NCI-H187 treated with DMSO at 0.1 percent for 48 hours (cell line): ENCODE data around the gene RABL2A.
"Not testable (repeated sequence)": the region's sequence is repeated elsewhere in the genome, so short reads cannot be mapped to it uniquely, and the experiment has no call there.

Source experiments
- DNase-seq: peaks from one replicate; lab custom pipeline; 2025; lab: John Stamatoyannopoulos, UW

The RABL2A gene

DNA sequence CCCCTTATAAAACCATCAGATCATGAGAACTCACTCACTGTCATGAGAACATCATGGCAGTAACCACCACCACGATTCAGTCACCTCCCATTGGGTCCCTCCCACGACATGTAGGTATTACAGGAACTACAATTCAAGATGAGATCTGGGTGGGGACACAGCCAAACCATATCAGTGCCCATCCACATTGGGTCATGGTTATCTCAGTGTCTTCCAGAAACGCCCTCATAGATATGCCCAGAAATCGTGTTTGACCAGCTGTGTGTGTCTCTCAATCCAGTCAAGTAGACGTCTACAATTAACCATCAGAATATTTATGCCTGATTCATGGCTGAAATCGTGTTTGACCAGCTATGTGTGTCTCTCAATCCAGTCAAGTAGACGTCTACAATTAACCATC lies 17.2 kb upstream of the RABL2A start:
- not testable (repeated sequence) for DNase-seq

- DNase-seq = not testable (repeated sequence)
These were observed 6.1 kb upstream of the RABL2A start for GRCh38 chr2:113621002-113621401.

DNA sequence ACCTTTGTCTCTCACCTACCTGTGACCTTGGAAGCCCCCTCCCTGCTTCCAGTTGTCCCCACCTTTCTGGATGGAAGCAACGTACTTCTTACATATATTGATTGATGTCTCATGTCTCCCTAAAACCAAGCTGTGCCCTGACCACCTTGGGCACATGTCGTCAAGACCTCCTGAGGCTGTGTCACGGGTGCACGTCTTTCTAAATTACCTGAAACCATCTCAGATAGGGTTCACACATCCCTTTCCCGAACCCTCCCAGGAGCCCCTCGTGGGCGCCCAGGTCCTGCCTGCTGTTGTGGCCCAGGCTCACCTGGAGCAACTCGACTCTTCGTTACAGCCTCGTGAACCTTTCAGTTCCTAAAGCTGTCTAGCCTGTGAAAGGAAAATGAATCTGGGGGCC lies 1.2 kb upstream of the RABL2A start:
- not testable (repeated sequence) for DNase-seq

- DNase-seq = not testable (repeated sequence)
These were observed 5.8 kb downstream of the RABL2A start for GRCh38 chr2:113632849-113633345.

DNA sequence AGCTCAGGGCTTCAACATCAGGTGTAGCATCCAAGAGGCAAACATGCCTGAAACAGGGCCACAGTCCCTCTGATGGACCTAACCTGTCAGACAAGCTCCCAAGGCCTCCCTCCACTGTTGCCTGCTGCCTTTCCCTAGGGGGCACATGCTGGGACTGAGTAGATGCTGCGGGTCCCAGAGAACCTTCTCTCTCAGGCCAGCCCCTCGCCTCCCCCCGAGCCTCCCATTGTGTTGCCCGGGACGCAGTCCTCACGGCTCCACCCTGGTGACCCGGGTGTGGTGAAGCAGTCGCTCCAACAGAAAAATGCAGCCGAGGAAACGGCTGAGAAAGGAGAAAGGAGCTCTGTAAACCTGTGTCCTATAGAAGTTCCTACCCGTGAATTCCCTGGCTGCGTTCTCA lies 8.3 kb downstream of the RABL2A start:
- not testable (repeated sequence) for DNase-seq

- DNase-seq = not testable (repeated sequence)
These were observed 9.2 kb downstream of the RABL2A start for GRCh38 chr2:113636226-113636625.

DNA sequence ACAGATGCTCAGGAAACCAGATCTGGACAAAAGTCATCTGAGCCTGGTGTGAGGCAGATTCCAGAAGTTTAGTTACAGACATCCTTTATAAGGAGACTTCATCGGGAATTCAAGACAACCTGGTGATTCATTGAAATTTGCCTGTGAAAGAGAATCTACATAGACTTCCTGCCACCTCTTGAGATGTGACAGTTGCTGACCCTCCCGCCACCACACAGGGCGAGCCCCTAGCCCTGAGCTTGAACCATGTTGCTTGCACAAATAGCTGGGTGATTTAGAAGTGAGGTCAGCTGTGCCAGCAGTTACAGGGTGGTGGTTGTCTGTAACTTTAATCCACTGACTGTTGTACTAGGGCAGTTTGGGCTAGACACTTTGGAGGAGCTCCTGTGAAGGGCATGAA lies 11.0 kb downstream of the RABL2A start:
- not testable (repeated sequence) for DNase-seq

DNA sequence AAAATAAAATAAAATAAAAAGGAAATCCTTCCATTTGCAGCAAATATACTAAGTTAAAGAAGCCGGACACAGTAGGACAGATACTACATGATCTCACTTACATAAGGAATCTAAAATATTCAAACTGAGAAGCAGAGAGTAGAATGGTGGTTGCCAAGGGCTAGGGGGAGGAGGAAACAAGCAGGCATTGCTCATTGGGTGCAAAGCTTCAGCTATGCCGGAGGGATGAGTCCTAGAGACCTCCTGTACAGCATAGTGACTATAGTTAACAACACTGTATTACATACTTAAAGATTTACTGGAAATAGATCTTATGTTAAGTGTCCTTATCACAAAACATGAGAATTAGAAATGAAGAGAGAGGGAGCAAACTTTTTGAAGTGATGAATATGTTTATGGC lies 19.2 kb downstream of the RABL2A start:
- DNase-seq = not testable (repeated sequence)

- DNase-seq = not testable (repeated sequence)
These were observed 24.1 kb downstream of the RABL2A start for GRCh38 chr2:113650834-113651815.

DNA sequence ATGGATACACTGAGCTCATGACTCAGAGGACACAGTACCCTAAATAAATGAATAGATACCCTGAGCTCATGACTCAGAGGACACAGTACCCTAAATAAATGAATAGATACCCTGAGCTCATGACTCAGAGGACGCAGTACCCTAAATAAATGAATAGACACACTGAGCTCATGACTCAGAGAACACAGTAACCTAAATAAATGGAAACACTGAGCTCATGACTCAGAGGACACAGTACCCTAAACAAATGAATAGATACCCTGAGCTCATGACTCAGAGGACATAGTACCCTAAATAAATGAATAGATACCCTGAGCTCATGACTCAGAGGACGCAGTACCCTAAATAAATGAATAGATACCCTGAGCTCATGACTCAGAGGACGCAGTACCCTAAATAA lies 25.5 kb downstream of the RABL2A start:
- DNase-seq = not testable (repeated sequence)

GRCh38 chr2:113656031-113656624 lies 29.1 kb downstream of the RABL2A start:
- not testable (repeated sequence) for DNase-seq

GRCh38 chr2:113657735-113658134 lies 30.7 kb downstream of the RABL2A start:
- not testable (repeated sequence) for DNase-seq

DNA sequence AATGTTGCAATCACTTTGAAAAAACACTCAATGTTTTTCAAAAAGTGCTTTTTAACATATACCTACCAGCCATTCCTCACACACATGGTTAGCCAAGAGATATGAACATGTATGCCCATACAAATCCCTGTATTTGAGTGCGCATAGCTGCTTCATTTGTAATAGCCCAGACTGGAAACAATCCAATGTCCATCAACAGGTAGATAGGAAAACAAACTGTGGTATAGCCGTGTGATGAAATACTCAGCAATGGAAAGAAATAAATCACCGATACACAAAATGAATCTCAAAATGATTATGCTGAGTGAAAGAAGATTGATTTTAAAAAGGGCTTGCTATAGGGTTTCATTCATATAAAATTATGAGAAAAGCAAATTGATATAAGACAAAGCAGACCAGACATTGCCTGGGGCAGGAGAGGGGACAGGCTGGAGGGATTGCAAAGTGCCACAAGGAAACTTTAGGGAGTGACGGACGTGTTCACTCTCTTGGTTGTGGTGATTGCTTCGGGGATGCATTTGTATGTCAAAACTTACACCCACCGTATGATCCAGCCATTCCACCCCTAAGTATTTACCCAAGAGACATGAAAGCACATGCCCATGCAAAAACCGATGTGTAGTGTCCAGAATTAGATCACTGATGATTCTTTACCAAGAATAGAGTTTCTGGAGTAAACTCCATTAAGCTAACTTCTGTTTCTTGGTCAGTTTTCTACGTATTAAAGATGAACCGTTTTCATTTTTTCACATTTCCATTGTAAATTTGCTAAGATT lies 36.4 kb downstream of the RABL2A start:
- DNase-seq = not testable (repeated sequence)

DNA sequence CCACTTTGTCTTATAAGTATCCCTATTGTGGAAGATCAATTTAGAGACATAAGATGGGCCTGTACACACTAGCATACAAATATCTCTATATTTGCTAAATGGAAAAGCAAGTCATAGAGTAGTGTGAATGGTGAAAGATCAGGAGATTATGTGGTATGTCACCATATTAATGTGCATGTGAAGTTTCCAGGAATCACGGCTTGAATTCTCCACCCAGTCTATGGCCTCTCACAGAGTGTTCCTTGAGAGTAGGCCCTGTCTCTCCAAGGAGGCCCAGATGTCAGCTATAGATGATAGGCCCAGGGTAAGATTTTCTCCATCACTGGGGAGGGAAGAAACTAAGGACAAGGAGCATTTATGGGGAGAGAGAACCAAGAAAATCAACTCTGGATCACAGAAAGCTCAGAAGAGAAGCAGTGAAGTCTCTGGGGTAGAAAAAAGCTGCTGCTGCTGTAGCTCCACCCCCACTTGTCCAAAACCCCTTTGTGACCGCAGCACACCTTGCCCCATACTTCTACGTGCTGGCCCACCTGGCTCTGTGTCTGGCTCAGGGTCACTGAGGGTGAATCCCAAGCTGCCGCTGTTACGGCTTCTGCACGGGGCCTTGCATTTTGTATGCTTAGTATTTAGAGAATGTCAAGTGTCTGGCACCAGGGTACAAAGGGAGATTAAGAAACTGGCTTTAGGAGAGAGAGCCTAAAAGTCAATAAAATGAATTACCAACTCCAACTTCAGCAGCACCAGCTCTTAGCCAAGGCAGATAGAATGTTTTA lies 37.9 kb downstream of the RABL2A start:
- not testable (repeated sequence) for DNase-seq

DNA sequence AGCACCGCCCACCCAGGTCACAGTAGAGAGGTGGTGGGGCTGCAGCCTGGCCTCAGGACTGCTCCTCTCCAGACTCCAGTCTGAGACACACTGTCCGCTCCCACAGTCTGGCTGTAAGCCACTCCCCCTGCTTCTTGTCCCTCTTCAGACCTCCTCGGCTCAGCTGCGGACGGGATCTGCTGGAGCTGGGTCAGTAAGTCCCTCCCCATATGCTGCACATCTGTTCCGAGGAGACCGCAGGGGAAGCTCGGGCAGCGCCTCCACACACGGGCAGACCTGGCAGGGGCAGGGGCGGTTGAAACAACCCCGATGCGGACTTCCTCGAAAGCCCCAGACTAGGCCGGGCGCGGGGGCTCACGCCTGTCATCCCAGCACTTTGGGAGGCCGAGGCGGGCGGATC lies 41.9 kb downstream of the RABL2A start:
- DNase-seq = not testable (repeated sequence)

DNA sequence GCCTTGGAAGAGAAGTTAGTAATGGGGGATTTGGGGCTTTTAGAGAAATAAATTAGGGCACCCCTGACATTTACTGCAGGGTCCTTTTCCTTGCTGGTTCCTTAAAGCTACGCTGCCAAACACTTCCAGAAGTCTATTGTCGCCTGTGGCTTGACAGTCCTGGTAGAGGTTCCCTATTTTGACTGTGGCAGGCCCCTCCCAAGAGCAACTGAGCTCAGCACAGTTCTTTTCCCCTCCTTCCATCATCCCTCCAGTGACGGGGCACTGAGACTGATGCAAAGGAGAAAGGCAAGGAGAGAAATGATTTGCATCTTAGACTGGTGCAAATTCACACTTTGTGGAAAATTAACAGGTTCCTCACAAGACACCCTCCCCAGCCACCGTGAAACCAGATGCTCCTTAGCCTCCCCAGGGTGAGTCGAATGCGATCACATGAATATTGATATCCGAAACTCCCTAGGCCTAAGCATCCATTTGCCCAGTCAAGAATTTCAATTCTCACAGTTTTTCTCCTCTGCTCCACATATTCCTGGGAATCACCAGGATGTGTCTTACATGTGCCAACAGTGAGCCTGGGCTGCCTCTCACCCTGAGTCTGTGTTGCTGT lies 45.4 kb downstream of the RABL2A start:
- no peak for DNase-seq

DNA sequence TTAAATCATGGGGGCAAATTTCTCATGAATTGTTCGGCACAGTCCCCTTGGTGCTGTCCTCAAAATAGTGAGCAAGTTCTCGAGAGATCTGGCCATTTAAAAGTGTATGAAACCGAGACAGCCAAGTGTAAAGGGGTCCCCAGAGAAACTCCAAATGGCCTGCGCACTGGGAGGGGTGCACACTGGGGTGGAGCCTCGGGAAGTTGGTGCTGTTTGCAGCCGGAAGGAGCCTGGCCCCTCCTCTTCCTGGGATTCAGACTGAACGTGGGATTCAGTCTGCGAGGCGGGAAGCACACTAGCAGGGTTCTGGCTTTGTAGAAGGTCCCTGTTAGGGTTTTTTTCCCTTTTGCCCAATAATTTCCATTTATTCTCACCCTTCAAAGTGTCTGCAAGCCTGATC lies 48.8 kb downstream of the RABL2A start:
- DNase-seq = no peak

DNA sequence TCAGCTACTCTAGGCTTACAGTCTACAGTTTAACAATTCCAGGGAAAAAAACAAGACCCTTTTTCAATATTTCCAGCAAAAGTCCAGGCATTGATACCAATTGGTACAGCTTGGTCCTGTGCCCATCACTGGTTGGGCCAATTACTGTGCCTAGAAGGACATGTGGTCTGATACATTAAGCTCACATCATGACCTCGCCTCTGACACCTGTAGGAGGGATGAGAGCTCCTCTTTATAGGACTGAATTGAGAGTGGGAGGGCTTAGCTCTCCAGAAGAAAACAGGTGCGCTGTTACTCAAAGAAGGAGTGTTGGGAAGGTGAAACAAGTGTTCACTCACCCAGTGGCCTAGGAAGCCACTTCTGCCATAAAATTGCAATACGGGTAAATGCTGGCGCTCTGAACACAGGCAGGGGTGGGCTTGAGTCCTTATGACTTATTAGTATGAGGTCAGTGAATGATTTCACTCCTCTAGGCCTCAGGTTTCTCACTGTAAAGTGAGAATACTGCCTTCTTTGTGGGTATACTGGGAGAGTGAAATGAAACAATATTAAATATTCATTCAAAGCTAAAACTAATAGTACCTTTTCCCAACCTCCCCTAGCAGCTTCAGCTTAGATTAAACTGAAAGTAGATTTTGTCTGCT lies 49.7 kb downstream of the RABL2A start:
- no peak for DNase-seq

DNA sequence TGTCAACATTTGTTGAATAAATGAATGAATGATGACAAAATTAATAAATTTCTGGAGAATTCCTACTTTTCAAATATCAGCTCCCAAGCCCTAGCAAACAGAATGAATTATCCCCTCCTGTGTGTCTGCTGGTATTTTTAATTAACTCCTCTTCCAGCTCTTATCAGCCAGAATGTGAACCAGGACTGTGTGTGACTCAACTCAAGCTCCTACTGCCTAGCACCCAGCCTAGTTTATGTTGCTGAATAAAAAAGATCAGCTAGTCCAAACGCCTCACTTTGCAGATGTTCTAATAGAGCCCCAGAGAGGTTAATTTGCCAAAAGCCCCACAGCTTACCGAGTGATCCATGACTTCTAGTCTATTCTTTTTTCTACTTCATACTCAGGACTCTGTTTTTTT lies 50.3 kb downstream of the RABL2A start:
- DNase-seq = no peak

DNA sequence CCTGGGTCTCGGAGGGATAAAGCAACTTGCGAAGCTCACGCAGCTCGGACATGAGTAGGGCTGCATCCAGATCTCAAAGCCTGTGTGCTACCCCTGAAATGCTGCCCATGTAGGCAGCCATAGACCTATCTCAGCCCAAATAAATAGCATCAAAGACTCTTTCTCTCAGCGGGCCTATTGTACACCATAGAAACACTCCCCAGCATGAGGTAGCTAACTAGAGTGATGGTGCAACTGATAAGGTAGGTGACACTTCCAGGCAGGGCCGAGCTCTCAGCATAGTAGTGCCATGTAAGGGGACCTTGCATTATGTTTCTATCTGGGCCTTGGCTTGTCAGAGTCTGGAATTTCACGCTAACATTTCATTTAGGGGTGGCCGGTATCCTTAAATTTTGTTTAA lies 52.4 kb downstream of the RABL2A start:
- DNase-seq = no peak
